Uterus (tissue), 4 donors: ENCODE results near the gene CEP55. TPM values are rescaled to one million over a fixed set of nuclear protein-coding genes. Genes with fewer than 3 reads are reported as not detected.
"Not testable (repeated sequence)": the region's sequence is repeated elsewhere in the genome, so short reads cannot be mapped to it uniquely, and the experiment has no call there.

ENCODE experiments used
- DNase-seq, 2 donors: peaks; one replicate each; pipeline ENCODE4 v3.0.0-alpha.2; 2019 to 2020
- H3K27ac ChIP-seq, 2 donors: fragments of 200-600 bp; sonication (generic); 1 replicate in 1 of 2; 2 replicates in 1 of 2; pipeline ENCODE4 v1.5.1; 2016 to 2018
- H3K27me3 ChIP-seq, 2 donors: fragments of 200-600 bp; sonication (generic); one replicate each; pipeline ENCODE4 v1.5.1; 2018 to 2019; ENCODE audit warnings: control low read depth in 1 of 2
- H3K36me3 ChIP-seq, 2 donors: fragments of 200-600 bp; sonication (generic); one replicate each; pipeline ENCODE4 v1.5.1; 2019; ENCODE audit warnings: control low read depth in 1 of 2
- H3K4me1 ChIP-seq, 2 donors: fragments of 200-600 bp; sonication (generic); one replicate each; pipeline ENCODE4 v1.5.1; 2018 to 2019; ENCODE audit warnings: control low read depth in 1 of 2
- H3K4me3 ChIP-seq, 2 donors: fragments of 200-600 bp; sonication (generic); 1 replicate in 1 of 2; 2 replicates in 1 of 2; pipeline ENCODE4 v1.5.1; 2018 to 2019; ENCODE audit warnings: mild to moderate bottlenecking in 1 of 2
- H3K9me3 ChIP-seq, 2 donors: fragments of 200-600 bp; sonication (generic); one replicate each; pipeline ENCODE4 v1.5.1; 2019; ENCODE audit warnings: control low read depth in 1 of 2
- POLR2A ChIP-seq, 2 donors: fragments of 450-650 bp; IDR thresholded peaks; one replicate each; pipeline ENCODE4 v1.6.1; 2016; ENCODE audit warnings: antibody characterized with exemption in 2 of 2, mild to moderate bottlenecking in 1 of 2, moderate library complexity in 1 of 2
- intact Hi-C: fragments of 100-400 bp; cut with DNase I; formaldehyde crosslinking; loops from one replicate; pipeline ENCODE4 v1.15.1; 2023; ENCODE audit warnings: low total_unique reads
- total RNA-seq, 4 donors: library from RNA; depleted of rRNA in 3 of 4; stranded (reverse); fragments of >200 nt in 3 of 4; gene quantifications; one replicate each; pipeline versions ENCODE4 v1.1.0 to v1.2.4, GENCODE V29; 2014 to 2023
- TF ChIP-seq, protein P1 (sequence below), 4 experiments: fragments of 200-600 bp in 2 of 4; fragments of 450-650 bp in 2 of 4; sonication (generic) in 2 of 4; IDR thresholded peaks; one replicate each; pipeline ENCODE4 v1.5.1; 2016 to 2019; ENCODE audit warnings: antibody characterized with exemption in 4 of 4, mild to moderate bottlenecking in 2 of 4, moderate library complexity in 1 of 4
- donor health status: DM: yes; HTN: yes; CAD: no.

CEP55 gene
- total RNA-seq, 4 donors from 2014 or later = under 0.01 to 13.8 TPM; not detected in 2

DNA sequence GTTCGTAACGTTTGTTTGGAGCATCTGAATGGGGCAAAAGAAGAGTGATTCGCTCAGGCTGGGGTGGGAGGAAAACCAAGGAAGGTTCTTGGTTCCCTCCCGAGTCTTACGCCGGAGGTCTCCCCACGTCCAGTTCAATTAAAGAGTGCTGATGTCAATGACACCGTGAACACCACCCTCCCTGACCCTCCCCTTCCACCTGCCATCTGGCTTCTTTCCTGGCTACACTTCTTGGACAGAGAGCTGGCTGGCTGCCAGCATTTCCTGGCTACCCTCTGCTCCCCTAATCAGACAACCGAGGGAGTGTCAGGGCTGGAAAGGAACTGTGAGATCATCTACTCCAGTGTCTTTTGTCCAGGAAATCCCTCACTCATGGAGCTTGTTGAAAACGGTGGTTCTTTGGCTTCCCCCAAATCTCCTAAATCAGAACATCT, 46.0 kb downstream of the CEP55 start:
- no peak for TF ChIP-seq POLR2A (IDR thresholded peaks at IDR 0.05)
- TF ChIP-seq, protein P1, sequence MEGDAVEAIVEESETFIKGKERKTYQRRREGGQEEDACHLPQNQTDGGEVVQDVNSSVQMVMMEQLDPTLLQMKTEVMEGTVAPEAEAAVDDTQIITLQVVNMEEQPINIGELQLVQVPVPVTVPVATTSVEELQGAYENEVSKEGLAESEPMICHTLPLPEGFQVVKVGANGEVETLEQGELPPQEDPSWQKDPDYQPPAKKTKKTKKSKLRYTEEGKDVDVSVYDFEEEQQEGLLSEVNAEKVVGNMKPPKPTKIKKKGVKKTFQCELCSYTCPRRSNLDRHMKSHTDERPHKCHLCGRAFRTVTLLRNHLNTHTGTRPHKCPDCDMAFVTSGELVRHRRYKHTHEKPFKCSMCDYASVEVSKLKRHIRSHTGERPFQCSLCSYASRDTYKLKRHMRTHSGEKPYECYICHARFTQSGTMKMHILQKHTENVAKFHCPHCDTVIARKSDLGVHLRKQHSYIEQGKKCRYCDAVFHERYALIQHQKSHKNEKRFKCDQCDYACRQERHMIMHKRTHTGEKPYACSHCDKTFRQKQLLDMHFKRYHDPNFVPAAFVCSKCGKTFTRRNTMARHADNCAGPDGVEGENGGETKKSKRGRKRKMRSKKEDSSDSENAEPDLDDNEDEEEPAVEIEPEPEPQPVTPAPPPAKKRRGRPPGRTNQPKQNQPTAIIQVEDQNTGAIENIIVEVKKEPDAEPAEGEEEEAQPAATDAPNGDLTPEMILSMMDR (IDR thresholded peaks at IDR 0.05) = peak in 1 of 4 experiments; percentile 6
- no peaks in the 10 kb centered on the region for H3K9me3 ChIP-seq
- H3K27ac ChIP-seq = no peak overlapping the region
- H3K4me1 ChIP-seq = no peaks in the 10 kb centered on the region
- DNase-seq = peak in 1 of 2 donors; percentile 20
- H3K27me3 ChIP-seq = no peaks in the 10 kb centered on the region
- intact Hi-C loops = no loop called here
- no peaks in the 10 kb centered on the region for H3K36me3 ChIP-seq
- H3K4me3 ChIP-seq = no peak overlapping the region

DNA sequence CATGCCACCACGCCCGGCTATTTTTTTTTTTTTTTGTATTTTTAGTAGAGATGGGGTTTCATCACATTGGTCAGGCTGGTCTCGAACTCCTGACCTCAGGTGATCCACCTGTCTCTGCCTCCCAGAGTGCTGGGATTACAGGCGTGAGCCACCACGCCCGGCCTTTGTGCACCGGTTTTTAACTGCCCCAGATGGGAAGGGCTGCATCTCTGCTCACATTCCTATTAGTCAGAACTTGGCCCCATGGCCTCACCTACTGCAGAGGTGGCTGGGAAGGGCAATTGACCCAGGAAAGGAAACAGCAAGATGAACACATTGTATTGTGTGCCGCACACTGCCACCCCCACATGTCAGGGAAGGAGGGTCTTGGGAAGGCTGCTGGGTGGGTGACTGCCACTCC, 50.6 kb downstream of the CEP55 start:
- H3K9me3 ChIP-seq, H3K4me3 ChIP-seq, intact Hi-C loops, DNase-seq, H3K27ac ChIP-seq, H3K36me3 ChIP-seq, H3K4me1 ChIP-seq, H3K27me3 ChIP-seq: not testable (repeated sequence)

DNA sequence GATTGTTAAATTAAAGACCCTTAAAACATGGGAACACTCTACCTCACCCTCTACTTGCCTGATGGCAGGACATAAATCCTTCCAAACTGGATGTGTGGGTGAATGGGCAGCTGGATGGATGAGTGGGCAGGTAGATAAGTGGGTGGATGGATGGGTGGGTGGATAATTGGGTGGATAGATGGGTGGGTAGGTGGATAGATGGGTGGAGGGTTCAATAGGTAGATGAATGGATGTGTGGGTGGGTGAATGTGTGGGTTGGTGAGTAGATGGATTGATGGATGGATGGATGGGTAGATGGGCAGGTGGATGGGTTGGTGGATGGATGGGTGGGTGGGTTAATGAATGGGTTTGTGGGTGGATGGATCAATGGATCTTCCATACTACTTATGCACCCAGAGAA, 51.1 kb downstream of the CEP55 start:
- Histone ChIP-seq H3K27ac (no peak overlapping the region), H3K4me3 (no peak overlapping the region), H3K36me3 (no peaks in the 10 kb centered on the region), H3K4me1 (no peaks in the 10 kb centered on the region), H3K27me3 (no peaks in the 10 kb centered on the region), H3K9me3 (no peaks in the 10 kb centered on the region)
- TF ChIP-seq POLR2A (IDR thresholded peaks at IDR 0.05) = no peak
- TF ChIP-seq, protein P1 (IDR thresholded peaks at IDR 0.05) = no peak
- intact Hi-C loops = no loop called here
- DNase-seq = no peak

DNA sequence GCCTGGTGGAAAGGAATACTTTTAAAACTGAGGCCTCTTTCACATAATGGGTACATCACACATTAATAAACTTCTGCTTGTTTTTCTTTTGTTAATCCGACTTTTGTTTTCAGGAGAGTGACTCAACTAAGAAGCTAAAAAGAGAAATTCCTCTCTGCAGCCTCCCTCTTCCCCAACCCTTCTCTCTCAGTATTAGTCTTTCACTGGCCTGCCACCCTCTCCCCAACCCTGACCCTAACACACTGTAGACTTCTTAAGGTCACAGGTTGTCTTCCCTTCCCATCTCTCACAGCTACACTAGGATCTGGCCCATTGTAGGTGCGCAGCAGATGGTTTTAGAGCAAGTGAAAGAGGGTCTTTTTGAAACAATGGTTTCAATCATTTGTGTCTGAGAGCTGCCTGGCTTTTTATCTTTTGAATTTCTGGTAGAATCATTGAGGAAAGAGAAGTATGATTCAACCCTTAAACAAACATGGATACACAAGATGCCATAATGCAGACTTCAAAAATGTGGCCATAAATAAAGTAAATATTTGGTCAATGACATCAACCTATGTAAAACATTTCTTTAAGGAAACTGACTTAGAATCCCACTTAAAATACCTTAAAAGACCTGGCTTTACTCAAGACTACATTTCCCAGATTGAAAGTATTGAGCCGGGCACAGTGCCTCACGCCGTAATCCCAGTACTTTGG, 52.1 kb downstream of the CEP55 start:
- no peak overlapping the region for H3K27ac ChIP-seq
- no peaks in the 10 kb centered on the region for H3K36me3 ChIP-seq
- intact Hi-C loops = no loop called here
- H3K9me3 ChIP-seq = no peaks in the 10 kb centered on the region
- DNase-seq = no peak
- no peak overlapping the region for H3K4me3 ChIP-seq
- no peak for TF ChIP-seq POLR2A (IDR thresholded peaks at IDR 0.05)
- TF ChIP-seq, protein P1 (IDR thresholded peaks at IDR 0.05) = no peak
- no peaks in the 10 kb centered on the region for H3K4me1 ChIP-seq
- H3K27me3 ChIP-seq = no peaks in the 10 kb centered on the region

DNA sequence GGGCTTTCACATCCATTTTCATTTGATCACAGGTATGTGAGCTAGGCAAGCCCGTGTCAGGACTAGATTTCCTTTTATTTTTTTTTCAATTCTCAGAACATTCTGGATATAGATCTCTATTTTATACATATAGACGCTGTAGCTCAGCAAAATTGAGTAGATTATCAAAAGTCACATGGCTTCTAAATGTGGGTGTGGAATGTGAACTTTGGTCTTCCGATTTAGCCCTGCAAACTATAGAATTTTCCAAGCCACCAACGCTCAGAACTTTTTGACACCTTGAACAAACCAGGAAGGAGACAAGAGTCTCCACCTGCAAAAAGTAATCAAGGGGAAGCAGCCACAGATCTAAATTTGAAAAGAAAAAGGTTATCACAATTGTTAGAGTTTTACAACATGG, 54.2 kb downstream of the CEP55 start:
- Histone ChIP-seq H3K36me3 (no peaks in the 10 kb centered on the region), H3K27ac (no peak overlapping the region), H3K9me3 (no peaks in the 10 kb centered on the region), H3K27me3 (no peaks in the 10 kb centered on the region), H3K4me1 (no peaks in the 10 kb centered on the region), H3K4me3 (no peak overlapping the region)
- intact Hi-C loops = no loop called here
- DNase-seq = no peak
- no peak for TF ChIP-seq POLR2A (IDR thresholded peaks at IDR 0.05)
- TF ChIP-seq, protein P1 (IDR thresholded peaks at IDR 0.05) = no peak
